NT2/D1 (cell line): ENCODE results near the gene FAM20C.

ENCODE experiments used
- DNase-seq: peaks from one replicate; pipeline ENCODE4 v3.0.0-alpha.2; 2011; ENCODE audit warnings: low read depth, low spot score
- H3K27me3 ChIP-seq: 2 replicates; pipeline ENCODE4 v1.6.0; 2011; ENCODE audit warnings: mild to moderate bottlenecking; ENCODE audit not compliant: insufficient read length, insufficient read depth
- H3K36me3 ChIP-seq: 2 replicates; pipeline ENCODE4 v1.6.1; 2011; ENCODE audit warnings: mild to moderate bottlenecking, low read length, mixed read lengths; ENCODE audit not compliant: insufficient read depth, insufficient read length
- H3K4me1 ChIP-seq: 2 replicates; pipeline ENCODE4 v1.5.1; 2011; ENCODE audit not compliant: insufficient read depth, insufficient read length
- H3K4me3 ChIP-seq: 2 replicates; pipeline ENCODE4 v1.5.1; 2011; ENCODE audit warnings: low read depth; ENCODE audit not compliant: insufficient read length
- H3K9ac ChIP-seq: 2 replicates; pipeline ENCODE4 v1.6.0; 2011; ENCODE audit warnings: low read depth; ENCODE audit not compliant: insufficient read length
- H3K9me3 ChIP-seq: 2 replicates; pipeline ENCODE4 v1.5.1; 2011; ENCODE audit warnings: mild to moderate bottlenecking, low read length; ENCODE audit not compliant: insufficient read depth
- SUZ12 ChIP-seq: IDR thresholded peaks from 2 replicates; pipeline ENCODE4 v1.6.1; 2011; ENCODE audit not compliant: insufficient read length, insufficient read depth; ENCODE audit errors: extremely low read depth
- YY1 ChIP-seq: IDR thresholded peaks from 2 replicates; pipeline ENCODE4 v1.6.1; 2011; ENCODE audit not compliant: insufficient read length, insufficient read depth
- ZNF274 ChIP-seq: IDR thresholded peaks from 2 replicates; pipeline ENCODE4 v1.6.1; 2011; ENCODE audit warnings: mild to moderate bottlenecking, low read depth, low read length

Gene FAM20C

DNA sequence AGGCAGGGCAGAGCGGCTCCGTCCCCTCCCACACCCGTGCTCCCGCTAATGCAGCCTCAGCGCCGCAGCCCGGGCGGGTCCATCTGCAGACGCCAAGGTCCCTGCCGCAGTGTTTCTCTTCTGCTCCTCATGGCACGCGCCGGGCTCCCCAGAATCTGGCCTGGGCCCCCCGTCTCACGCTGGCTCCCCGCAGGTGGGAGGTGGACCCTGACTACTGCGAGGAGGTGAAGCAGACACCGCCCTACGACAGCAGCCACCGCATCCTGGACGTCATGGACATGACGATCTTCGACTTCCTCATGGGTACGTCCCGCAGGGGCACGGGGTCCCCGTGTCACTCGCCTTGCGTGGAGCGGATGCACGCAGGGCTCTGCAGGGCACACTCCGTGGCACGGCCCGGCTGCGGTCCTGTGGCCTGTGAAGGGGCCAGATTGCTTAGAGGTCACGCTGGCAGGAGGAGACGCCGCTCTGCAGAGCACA lies 64.1 kb downstream of the FAM20C start:
- Histone ChIP-seq H3K9ac (no peak overlapping the region), H3K9me3 (peaks cover 84% of the 10 kb centered on the region; the same call in 1 of the 2 replicates), H3K36me3 (peaks cover 39% of the 10 kb centered on the region), H3K4me3 (no peak overlapping the region), H3K4me1 (no peaks in the 10 kb centered on the region), H3K27me3 (no peaks in the 10 kb centered on the region)
- DNase-seq: no peak
- TF ChIP-seq YY1 (no peak), ZNF274 (no peak), SUZ12 (no peak)

DNA sequence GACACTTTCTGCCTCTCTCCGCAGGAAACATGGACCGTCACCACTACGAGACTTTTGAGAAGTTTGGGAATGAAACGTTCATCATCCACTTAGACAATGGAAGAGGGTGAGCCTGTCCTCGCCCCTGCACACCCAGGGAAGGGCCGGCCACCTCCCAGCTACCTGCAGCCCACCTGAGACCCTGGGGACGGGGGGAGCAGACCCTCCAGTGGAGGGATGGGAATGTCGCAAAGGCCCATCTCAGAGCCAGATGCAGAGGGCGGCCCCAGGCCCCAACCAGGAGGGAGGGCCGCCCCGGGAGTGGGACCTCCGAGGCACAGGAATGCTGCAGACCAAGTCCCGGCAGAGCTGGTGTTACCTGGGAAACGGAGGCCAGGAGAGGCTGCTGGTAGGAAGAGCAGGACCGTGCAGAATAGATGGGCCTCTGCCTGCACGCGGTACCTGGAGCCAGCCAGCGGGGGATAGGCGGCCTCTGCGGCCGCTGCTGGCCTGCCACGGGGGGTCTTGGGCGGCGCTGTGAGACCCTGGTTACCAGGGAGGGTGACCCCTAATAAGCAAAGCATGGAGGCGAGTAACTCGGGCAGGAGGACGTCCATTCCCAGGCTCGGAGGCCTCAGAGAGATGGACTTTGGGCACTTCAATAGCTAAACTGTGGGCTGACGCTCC lies 64.7 kb downstream of the FAM20C start:
- Histone ChIP-seq H3K9me3 (peaks cover 90% of the 10 kb centered on the region), H3K4me3 (no peak overlapping the region), H3K27me3 (no peaks in the 10 kb centered on the region), H3K9ac (no peak overlapping the region), H3K36me3 (peaks cover 40% of the 10 kb centered on the region), H3K4me1 (no peaks in the 10 kb centered on the region)
- no peak for DNase-seq
- TF ChIP-seq ZNF274: no peak
- no peak for TF ChIP-seq SUZ12
- TF ChIP-seq YY1: no peak

GRCh38 chr7:257647-257992 lies 65.2 kb downstream of the FAM20C start:
- Histone ChIP-seq H3K36me3 (peaks cover 40% of the 10 kb centered on the region), H3K4me3 (no peak overlapping the region), H3K27me3 (no peaks in the 10 kb centered on the region), H3K9me3 (peaks cover 95% of the 10 kb centered on the region), H3K9ac (no peak overlapping the region), H3K4me1 (no peaks in the 10 kb centered on the region)
- TF ChIP-seq SUZ12 (no peak), ZNF274 (no peak), YY1 (no peak)
- no peak for DNase-seq

DNA sequence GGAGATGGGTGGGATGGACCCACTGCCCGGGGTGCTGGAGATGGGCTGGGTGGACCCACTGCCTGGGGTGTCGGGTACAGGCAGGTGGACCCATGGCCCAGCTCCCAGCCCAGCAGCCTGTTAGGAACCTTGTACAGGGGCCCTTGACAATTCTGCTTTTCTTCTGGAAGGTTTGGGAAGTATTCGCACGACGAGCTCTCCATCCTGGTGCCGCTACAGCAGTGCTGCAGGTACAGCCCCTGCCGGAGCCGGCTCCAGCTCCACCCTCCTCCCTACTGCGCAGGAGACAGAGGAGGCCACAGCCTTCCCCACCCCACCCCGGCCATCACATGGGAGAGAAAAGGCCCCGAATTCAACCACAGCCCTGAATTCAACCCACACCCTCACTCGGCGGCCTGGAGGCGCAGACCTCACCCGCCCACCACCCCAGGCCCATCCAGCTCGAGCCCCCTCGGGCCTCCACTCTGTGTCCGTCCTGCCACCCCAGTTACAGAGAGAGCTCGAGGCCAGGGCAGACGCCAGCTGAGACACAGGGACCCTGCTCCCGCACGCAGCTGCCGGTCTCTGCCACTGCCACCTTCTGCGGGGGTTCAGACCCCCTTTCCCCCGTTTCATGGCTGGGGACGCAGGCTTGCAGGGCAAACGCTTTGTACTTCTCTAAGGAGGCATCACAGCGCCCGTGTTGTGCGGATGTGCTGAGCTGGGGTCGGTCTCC lies 66.3 kb downstream of the FAM20C start:
- peaks cover 90% of the 10 kb centered on the region for H3K9me3 ChIP-seq
- no peak for DNase-seq
- no peak overlapping the region for H3K9ac ChIP-seq
- no peaks in the 10 kb centered on the region for H3K4me1 ChIP-seq
- TF ChIP-seq ZNF274 (no peak), SUZ12 (no peak), YY1 (no peak)
- H3K4me3 ChIP-seq: no peak overlapping the region
- peaks cover 38% of the 10 kb centered on the region for H3K36me3 ChIP-seq
- no peaks in the 10 kb centered on the region for H3K27me3 ChIP-seq

DNA sequence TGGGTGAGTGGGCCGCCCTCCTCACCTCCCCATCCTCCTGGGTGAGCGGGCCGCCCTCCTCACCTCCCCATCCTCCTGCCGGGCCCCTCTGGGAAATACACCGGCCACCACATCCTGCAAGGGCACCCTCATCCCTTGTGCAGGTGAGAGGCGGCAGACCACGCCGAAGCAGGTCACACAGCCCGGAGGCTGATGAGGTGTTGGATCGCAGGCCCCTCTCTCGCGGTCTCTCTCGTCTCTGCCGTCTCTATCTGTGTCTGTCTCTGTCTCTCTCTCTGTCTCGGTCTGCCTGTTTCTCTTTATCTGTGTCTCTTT lies 66.8 kb downstream of the FAM20C start:
- Histone ChIP-seq H3K27me3 (no peaks in the 10 kb centered on the region), H3K9me3 (peaks cover 92% of the 10 kb centered on the region), H3K36me3 (peaks cover 38% of the 10 kb centered on the region), H3K9ac (no peak overlapping the region), H3K4me1 (no peaks in the 10 kb centered on the region), H3K4me3 (no peak overlapping the region)
- TF ChIP-seq ZNF274 (no peak), SUZ12 (no peak)
- no peak for DNase-seq

DNA sequence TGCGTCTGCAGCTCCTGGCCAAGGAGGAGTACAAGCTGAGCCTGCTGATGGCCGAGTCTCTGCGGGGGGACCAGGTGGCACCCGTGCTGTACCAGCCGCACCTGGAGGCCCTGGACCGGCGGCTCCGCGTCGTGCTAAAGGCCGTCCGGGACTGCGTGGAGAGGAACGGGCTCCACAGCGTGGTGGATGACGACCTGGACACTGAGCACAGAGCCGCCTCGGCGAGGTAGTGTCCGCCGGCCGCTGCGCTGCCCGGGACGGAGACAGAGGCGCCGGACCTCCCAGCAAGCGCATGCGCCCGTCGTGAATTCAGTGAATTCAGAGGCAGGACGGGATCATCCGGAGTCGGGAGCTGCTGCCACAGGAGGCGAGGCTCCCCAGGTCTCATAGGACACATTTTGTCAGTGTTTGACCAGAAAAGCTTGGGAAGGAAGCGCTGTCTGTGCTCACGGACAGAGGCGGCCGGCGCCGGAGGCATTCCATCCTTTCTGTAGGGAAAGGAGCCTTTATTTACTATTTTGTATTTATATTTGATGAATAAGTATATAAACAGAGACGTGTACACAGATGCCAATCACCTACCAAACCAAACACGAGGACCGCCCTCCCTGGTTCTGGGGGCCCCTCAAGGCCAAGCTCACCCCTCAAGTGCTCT lies 67.5 kb downstream of the FAM20C start:
- Histone ChIP-seq H3K9ac (no peak overlapping the region), H3K4me3 (no peak overlapping the region), H3K9me3 (peaks cover 92% of the 10 kb centered on the region), H3K4me1 (no peaks in the 10 kb centered on the region), H3K27me3 (no peaks in the 10 kb centered on the region), H3K36me3 (peaks cover 38% of the 10 kb centered on the region)
- DNase-seq: no peak
- TF ChIP-seq ZNF274: no peak
- no peak for TF ChIP-seq YY1
- TF ChIP-seq SUZ12: no peak
